Breast epithelium (tissue), 4 donors: Measurements from ENCODE around the gene EPS8L3. TPM values are rescaled to one million over a fixed set of nuclear protein-coding genes. Genes with fewer than 3 reads are reported as not detected.
"Not testable (repeated sequence)": the region's sequence is repeated elsewhere in the genome, so short reads cannot be mapped to it uniquely, and the experiment has no call there.

ENCODE experiments used
- DNase-seq, 2 donors: peaks; one replicate each; pipeline ENCODE4 v3.0.0-alpha.2; 2019; ENCODE audit warnings: low spot score in 2 of 2
- H3K27ac ChIP-seq, 2 donors: fragments of 200-600 bp; sonication (generic) in 1 of 2; one replicate each; pipeline ENCODE4 v1.5.1; 2016 to 2019; ENCODE audit warnings: mild to moderate bottlenecking in 1 of 2
- H3K27me3 ChIP-seq, 2 donors: fragments of 200-600 bp; sonication (generic) in 1 of 2; one replicate each; pipeline versions ENCODE4 v1.5.1 to v1.6.0; 2017 to 2019; ENCODE audit warnings: control low read depth in 1 of 2, mild to moderate bottlenecking in 1 of 2
- H3K36me3 ChIP-seq: fragments of 200-600 bp; one replicate; pipeline ENCODE4 v1.5.1; 2019
- H3K4me1 ChIP-seq, 2 donors: fragments of 200-600 bp; sonication (generic); one replicate each; pipeline ENCODE4 v1.5.1; 2016 to 2019; ENCODE audit warnings: control low read depth in 1 of 2
- H3K4me3 ChIP-seq, 3 donors: fragments of 200-600 bp; sonication (generic); 1 replicate in 2 of 3; 2 replicates in 1 of 3; pipeline ENCODE4 v1.5.1; 2016 to 2019; ENCODE audit warnings: mild to moderate bottlenecking in 3 of 3, moderate library complexity in 2 of 3
- H3K9me3 ChIP-seq, 2 donors: fragments of 200-600 bp; sonication (generic) in 1 of 2; one replicate each; pipeline ENCODE4 v1.5.1; 2016 to 2019; ENCODE audit warnings: control low read depth in 1 of 2
- POLR2A ChIP-seq: fragments of 450-650 bp; IDR thresholded peaks from one replicate; pipeline ENCODE4 v1.6.1; 2016; ENCODE audit warnings: antibody characterized with exemption, mild to moderate bottlenecking, moderate library complexity
- POLR2AphosphoS5 ChIP-seq, 3 donors: sonication (generic); formaldehyde crosslinking; IDR thresholded peaks; one replicate each; pipeline ENCODE4 v1.6.1; 2017; ENCODE audit warnings: antibody characterized with exemption in 3 of 3
- intact Hi-C: fragments of 100-400 bp; cut with DNase I; formaldehyde crosslinking; loops from one replicate; pipeline ENCODE4 v1.15.1; 2023; ENCODE audit warnings: low total_unique reads
- total RNA-seq, 3 donors: library from RNA; depleted of rRNA; stranded (reverse); fragments of >200 nt; gene quantifications; one replicate each; pipeline ENCODE4 v1.1.0, GENCODE V29; 2016
- TF ChIP-seq, protein P1 (sequence below), 3 donors: fragments of 450-650 bp; IDR thresholded peaks; one replicate each; pipeline ENCODE4 v1.5.1; 2016 to 2017; ENCODE audit warnings: antibody characterized with exemption in 3 of 3, mild to moderate bottlenecking in 3 of 3, moderate library complexity in 3 of 3

Gene EPS8L3
- total RNA-seq, 3 donors from 2014 or later = 3.6 TPM; not detected in 2

DNA sequence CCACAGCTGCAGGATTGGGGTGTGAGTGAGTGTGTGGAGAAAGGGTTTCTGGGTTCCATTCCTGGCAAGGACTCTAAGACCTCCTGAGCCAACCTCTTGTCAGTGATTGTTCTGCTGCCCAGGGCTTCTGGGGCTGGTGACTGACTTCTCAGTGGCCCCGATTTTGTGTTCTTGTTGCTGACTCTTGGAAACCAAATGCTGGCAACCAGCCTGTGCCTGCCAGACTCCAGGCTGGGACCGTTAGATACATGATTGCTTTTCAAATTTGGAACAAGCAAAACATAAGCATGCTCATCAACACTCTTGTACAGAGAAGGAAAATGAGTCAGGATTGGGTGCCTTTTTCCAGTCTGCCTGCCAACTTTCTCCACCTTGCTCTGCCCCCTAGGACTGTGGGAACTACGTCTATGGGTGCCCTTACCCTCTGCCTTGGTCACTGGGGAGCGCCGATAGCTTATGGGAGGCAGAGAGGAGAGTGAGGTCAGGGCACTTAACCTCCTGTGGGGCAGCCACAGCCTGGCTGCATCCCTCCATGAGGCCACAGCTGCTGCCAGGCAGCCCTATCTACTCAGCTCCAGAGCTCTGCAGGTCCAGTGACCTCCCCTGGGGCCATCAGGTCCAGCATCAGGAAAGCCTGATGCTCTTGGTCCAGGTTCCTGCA lies 39.3 kb upstream of the EPS8L3 start:
- H3K36me3 ChIP-seq = no peaks in the 10 kb centered on the region
- no peaks in the 10 kb centered on the region for H3K9me3 ChIP-seq
- peak in 1 of 2 donors; percentile 3 for DNase-seq
- TF ChIP-seq POLR2A (no peak), POLR2AphosphoS5 (IDR thresholded peaks at IDR 0.05) (no peak)
- TF ChIP-seq, protein P1, sequence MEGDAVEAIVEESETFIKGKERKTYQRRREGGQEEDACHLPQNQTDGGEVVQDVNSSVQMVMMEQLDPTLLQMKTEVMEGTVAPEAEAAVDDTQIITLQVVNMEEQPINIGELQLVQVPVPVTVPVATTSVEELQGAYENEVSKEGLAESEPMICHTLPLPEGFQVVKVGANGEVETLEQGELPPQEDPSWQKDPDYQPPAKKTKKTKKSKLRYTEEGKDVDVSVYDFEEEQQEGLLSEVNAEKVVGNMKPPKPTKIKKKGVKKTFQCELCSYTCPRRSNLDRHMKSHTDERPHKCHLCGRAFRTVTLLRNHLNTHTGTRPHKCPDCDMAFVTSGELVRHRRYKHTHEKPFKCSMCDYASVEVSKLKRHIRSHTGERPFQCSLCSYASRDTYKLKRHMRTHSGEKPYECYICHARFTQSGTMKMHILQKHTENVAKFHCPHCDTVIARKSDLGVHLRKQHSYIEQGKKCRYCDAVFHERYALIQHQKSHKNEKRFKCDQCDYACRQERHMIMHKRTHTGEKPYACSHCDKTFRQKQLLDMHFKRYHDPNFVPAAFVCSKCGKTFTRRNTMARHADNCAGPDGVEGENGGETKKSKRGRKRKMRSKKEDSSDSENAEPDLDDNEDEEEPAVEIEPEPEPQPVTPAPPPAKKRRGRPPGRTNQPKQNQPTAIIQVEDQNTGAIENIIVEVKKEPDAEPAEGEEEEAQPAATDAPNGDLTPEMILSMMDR (IDR thresholded peaks at IDR 0.05) = no peak
- H3K4me3 ChIP-seq = no peak overlapping the region
- peak overlapping the region in 1 of 2 donors; percentile 43 for H3K27ac ChIP-seq
- H3K27me3 ChIP-seq = no peaks in the 10 kb centered on the region
- intact Hi-C loops = loop anchor here (5.0 kb wide), 1 partner anchor 614 kb away; no protein-coding TSS in a partner anchor
- H3K4me1 ChIP-seq = peaks cover 0 to 5% of the 10 kb centered on the region in 2 donors

DNA sequence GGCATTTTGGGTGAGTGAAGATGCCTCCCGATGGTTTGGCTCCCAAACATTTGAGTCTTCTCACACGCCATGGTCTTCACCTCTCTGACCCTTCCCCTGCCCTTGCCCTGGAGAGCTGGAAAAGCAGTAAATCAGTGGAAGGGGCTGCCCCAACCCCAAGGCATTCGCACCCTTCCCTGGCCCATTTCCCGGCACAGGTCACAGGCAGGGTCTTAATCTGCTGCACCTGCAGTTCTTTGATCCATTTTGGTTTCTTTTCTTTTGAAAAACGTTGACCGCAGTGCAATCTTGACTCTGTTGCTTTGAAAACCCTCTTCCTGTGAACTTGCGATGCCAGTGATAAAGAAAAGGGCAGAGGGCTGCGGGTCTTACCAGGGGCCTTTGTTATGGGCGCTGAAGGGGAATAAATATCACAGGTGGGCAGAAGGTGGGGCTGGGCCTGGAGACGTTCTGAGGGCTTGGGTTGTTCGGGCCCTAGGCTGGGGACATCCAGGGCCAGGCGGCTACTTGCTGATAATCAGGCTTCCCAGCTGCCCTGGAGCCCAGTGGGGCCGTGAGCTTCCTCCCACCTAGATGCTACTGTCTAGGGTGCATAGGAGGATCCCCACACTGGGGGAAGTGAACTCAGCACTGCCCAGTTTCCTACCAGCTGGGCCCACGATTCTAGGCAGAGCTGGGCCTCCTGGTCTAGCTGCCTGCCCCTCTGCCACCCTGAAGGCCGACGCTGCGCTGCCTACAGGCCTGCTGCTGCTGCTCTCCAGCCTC lies 38.6 kb upstream of the EPS8L3 start:
- intact Hi-C loops = loop anchor here (5.0 kb wide), 1 partner anchor 615 kb away; no protein-coding TSS in a partner anchor
- no peak for TF ChIP-seq POLR2A
- TF ChIP-seq POLR2AphosphoS5 (IDR thresholded peaks at IDR 0.05) = no peak
- TF ChIP-seq, protein P1 (IDR thresholded peaks at IDR 0.05) = no peak
- Histone ChIP-seq H3K27ac (peak overlapping the region in 1 of 2 donors; percentile 43), H3K4me3 (no peak overlapping the region), H3K27me3 (no peaks in the 10 kb centered on the region), H3K36me3 (no peaks in the 10 kb centered on the region), H3K4me1 (peaks cover 0 to 5% of the 10 kb centered on the region in 2 donors), H3K9me3 (no peaks in the 10 kb centered on the region)
- peak in 1 of 2 donors; percentile 24 for DNase-seq

DNA sequence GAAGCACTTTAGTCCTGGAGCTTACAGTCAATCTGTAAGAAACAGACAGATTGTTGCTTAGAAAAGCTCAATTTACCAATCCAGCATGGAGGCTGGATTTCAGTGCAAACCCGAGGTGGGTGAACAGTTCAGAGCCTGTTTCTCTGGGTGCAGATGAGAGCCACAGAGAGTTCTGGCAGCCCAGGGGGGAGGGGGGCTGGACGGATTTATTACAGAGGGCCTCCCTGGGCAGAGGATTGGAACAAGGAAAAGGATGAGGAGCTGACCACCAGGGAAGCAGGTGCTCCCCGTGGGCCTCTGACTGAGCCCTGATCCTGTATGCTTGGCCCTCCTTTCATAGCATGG lies 38.0 kb upstream of the EPS8L3 start:
- Histone ChIP-seq H3K36me3 (no peaks in the 10 kb centered on the region), H3K9me3 (no peaks in the 10 kb centered on the region), H3K4me3 (no peak overlapping the region), H3K27ac (no peak overlapping the region), H3K4me1 (no peaks in the 10 kb centered on the region), H3K27me3 (no peaks in the 10 kb centered on the region)
- DNase-seq = peak in 1 of 2 donors; percentile 22
- intact Hi-C loops = loop anchor here (5.0 kb wide), 1 partner anchor 616 kb away; no protein-coding TSS in a partner anchor
- TF ChIP-seq, protein P1 (IDR thresholded peaks at IDR 0.05) = no peak
- TF ChIP-seq POLR2A = no peak
- no peak for TF ChIP-seq POLR2AphosphoS5 (IDR thresholded peaks at IDR 0.05)

DNA sequence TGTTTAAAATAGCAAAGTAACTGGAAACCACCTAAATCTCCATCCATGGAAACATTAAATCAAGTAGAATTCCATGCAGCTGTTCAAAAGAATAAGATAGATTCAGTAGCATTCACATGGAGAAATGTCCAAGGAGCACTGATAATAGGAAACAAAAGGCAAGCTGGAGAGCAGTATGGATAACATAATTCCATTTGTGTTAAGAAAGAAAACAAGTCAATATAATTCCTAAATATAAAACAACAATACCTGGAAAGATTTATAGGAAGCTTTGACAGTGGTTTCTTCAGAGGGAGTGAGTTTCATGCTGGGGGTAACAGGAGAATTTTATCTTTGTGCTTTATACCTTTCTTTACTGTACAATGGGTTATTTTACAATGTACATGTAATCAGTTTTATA lies 36.6 kb upstream of the EPS8L3 start:
- H3K27me3 ChIP-seq = no peaks in the 10 kb centered on the region
- no peak overlapping the region for H3K27ac ChIP-seq
- H3K36me3 ChIP-seq = no peaks in the 10 kb centered on the region
- no peak for TF ChIP-seq POLR2A
- TF ChIP-seq, protein P1 (IDR thresholded peaks at IDR 0.05) = no peak
- TF ChIP-seq POLR2AphosphoS5 (IDR thresholded peaks at IDR 0.05) = no peak
- no peak overlapping the region for H3K4me3 ChIP-seq
- DNase-seq = no peak
- no peaks in the 10 kb centered on the region for H3K4me1 ChIP-seq
- H3K9me3 ChIP-seq = no peaks in the 10 kb centered on the region
- intact Hi-C loops = loop anchor here (5.0 kb wide), 1 partner anchor 617 kb away; no protein-coding TSS in a partner anchor

DNA sequence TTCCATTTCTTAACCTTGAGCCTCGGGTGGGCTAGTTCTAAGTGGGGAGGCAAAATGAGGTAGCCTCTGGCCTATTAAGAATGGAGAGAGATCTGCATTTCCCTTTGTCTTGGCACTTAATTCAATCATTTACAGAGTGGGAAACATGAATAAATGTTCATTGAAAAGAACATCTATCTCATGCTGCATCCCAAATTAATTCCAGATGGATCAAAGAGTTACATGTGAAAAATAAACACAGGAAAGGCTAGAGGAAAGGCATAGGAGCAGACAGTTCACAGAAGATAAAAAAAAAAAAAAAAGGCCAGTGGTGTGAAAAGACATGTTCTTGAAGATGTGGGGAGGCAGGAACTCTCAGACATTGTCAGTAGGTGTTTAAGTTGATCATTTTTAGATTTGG lies 35.7 kb upstream of the EPS8L3 start:
- Histone ChIP-seq H3K9me3 (no peaks in the 10 kb centered on the region), H3K36me3 (no peaks in the 10 kb centered on the region), H3K27ac (no peak overlapping the region), H3K27me3 (no peaks in the 10 kb centered on the region), H3K4me3 (no peak overlapping the region), H3K4me1 (peaks cover 0 to under 1% of the 10 kb centered on the region in 2 donors)
- intact Hi-C loops = no loop called here
- DNase-seq = no peak
- TF ChIP-seq POLR2AphosphoS5 (IDR thresholded peaks at IDR 0.05) (no peak), POLR2A (no peak)
- TF ChIP-seq, protein P1 (IDR thresholded peaks at IDR 0.05) = no peak

DNA sequence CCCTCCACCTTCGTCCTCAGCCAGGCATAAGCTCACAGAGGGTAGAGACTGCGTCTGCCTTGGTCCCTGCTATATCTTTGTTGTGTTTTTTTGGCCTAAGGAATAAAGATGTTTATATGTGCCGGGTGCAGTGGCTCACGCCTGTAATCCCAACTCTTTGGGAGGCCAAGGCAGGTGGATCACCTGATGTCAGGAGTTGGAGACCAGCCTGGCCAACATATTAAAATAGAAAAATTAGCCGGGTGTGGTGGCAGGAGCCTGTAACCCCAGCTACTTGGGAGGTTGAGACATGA lies 33.5 kb upstream of the EPS8L3 start:
- H3K27me3 ChIP-seq, intact Hi-C loops, H3K36me3 ChIP-seq, H3K4me3 ChIP-seq, H3K9me3 ChIP-seq: not testable (repeated sequence)
- Histone ChIP-seq H3K27ac (peak overlapping the region in 1 of 2 donors; percentile 68), H3K4me1 (peaks cover 16 to 19% of the 10 kb centered on the region in 2 donors)
- DNase-seq = peak in 1 of 2 donors; percentile 5
